ENCODE results near the gene SPAAR. TPM values are rescaled to one million over a fixed set of nuclear protein-coding genes. Genes with fewer than 3 reads are reported as not detected.

The SPAAR gene
- total RNA-seq, 1 donor from 2014 or later, result 11.9 TPM

Other genes with a start within 250 kb of the SPAAR start
- gene ARHGEF39, start 244.3 kb upstream of the SPAAR start, total RNA-seq, result 1.2 TPM
- gene CA9, start 235.6 kb upstream of the SPAAR start, total RNA-seq, result not detected
- gene TPM2, start 219.6 kb upstream of the SPAAR start, total RNA-seq, result 110 TPM
- 406 TPM for gene TLN1, start 177.3 kb upstream of the SPAAR start, total RNA-seq
- 28.1 TPM for gene CREB3, start 176.8 kb upstream of the SPAAR start, total RNA-seq
- 68.0 TPM for gene GBA2, start 160.3 kb upstream of the SPAAR start, total RNA-seq
- gene RGP1, start 160.2 kb upstream of the SPAAR start, total RNA-seq, result 29.6 TPM
- gene MSMP, start 155.2 kb upstream of the SPAAR start, total RNA-seq, result not detected
- gene NPR2, start 117.9 kb upstream of the SPAAR start, total RNA-seq, result 20.6 TPM
- gene SPAG8, start 97.2 kb upstream of the SPAAR start, total RNA-seq, result 13.3 TPM
- gene HINT2, start 94.4 kb upstream of the SPAAR start, total RNA-seq, result 32.6 TPM
- gene FAM221B, start 80.8 kb upstream of the SPAAR start, total RNA-seq, result 0.32 TPM
- gene TMEM8B, start 80.3 kb upstream of the SPAAR start, total RNA-seq, result 12.6 TPM
- not detected for gene OR13J1, start 39.1 kb upstream of the SPAAR start, total RNA-seq
- 8.7 TPM for gene HRCT1, start 3.3 kb upstream of the SPAAR start, total RNA-seq
- gene OR2S2, start 48.7 kb downstream of the SPAAR start, total RNA-seq, result not detected
- 15.2 TPM for gene RECK, start 127.4 kb downstream of the SPAAR start, total RNA-seq
- gene GLIPR2, start 227.2 kb downstream of the SPAAR start, total RNA-seq, result 108 TPM

All from lower lobe of right lung (tissue), 1 donor.